HG03045 (cell line): Measurements from ENCODE around the gene CIAO2B.
"Not testable (repeated sequence)": the region's sequence is repeated elsewhere in the genome, so short reads cannot be mapped to it uniquely, and the experiment has no call there.

Experiments
- ATAC-seq: cut with Tn5 transposase; IDR thresholded peaks from one replicate; pipeline ENCODE4 v1.9.1; 2021; ENCODE audit warnings: mild to moderate bottlenecking, moderate library complexity; ENCODE audit not compliant: unreplicated experiment

CIAO2B gene

GRCh38 chr16:66934138-66934838, at the start of gene CIAO2B:
TSS of gene CIAO2B (minus strand) at chr16:66934402. CDS start at chr16:66934364, 38 bp downstream.
- peak; percentile 79 for ATAC-seq

- ATAC-seq: no peak
Measured at GRCh38 chr16:66983033-66983432, 48.8 kb upstream of the CIAO2B start.

GRCh38 chr16:66979011-66979717, 45.0 kb upstream of the CIAO2B start:
- no peak for ATAC-seq

GRCh38 chr16:66977341-66978113, 43.3 kb upstream of the CIAO2B start:
- ATAC-seq: peak; percentile 79

GRCh38 chr16:66976746-66977145, 42.5 kb upstream of the CIAO2B start:
- ATAC-seq: no peak

- ATAC-seq: no peak
Measured at GRCh38 chr16:66975302-66975893, 41.2 kb upstream of the CIAO2B start.

- not testable (repeated sequence) for ATAC-seq
Measured at GRCh38 chr16:66974932-66975246, 40.7 kb upstream of the CIAO2B start.

GRCh38 chr16:66974156-66974931, 40.1 kb upstream of the CIAO2B start:
- not testable (repeated sequence) for ATAC-seq

GRCh38 chr16:66973716-66974115, 39.5 kb upstream of the CIAO2B start:
- no peak for ATAC-seq

GRCh38 chr16:66972983-66973382, 38.8 kb upstream of the CIAO2B start:
- ATAC-seq: no peak

GRCh38 chr16:66970775-66971720, 36.8 kb upstream of the CIAO2B start:
- ATAC-seq: no peak

GRCh38 chr16:66968847-66969246, 34.6 kb upstream of the CIAO2B start:
- no peak for ATAC-seq

- no peak for ATAC-seq
Measured at GRCh38 chr16:66964049-66964448, 29.8 kb upstream of the CIAO2B start.

GRCh38 chr16:66961914-66962313, 27.7 kb upstream of the CIAO2B start:
- ATAC-seq: no peak

- ATAC-seq: peak; percentile 58
Measured at GRCh38 chr16:66961065-66961744, 27.0 kb upstream of the CIAO2B start, which contains the start of gene CES3. TSS of gene CES3 (plus strand) at chr16:66961266. CDS start at chr16:66961308, 42 bp downstream.

- no peak for ATAC-seq
Measured at GRCh38 chr16:66960270-66960669, 26.1 kb upstream of the CIAO2B start.

- ATAC-seq: no peak
Measured at GRCh38 chr16:66959704-66960161, 25.5 kb upstream of the CIAO2B start.

GRCh38 chr16:66958857-66959703, 24.9 kb upstream of the CIAO2B start:
- no peak for ATAC-seq
